HepG2 (cell line): ENCODE measurements around the gene NT5DC4. TPM values are rescaled to one million over a fixed set of nuclear protein-coding genes. Genes with fewer than 3 reads are reported as not detected.

Experiments
- ATAC-seq: fragments of 200-7000 bp; cut with Tn5 transposase; 3 replicates; pipeline ENCODE4 v1.9.1; 2020; ENCODE audit warnings: mild to moderate bottlenecking, moderate library complexity
- BruUV-seq: library from RNA; stranded (reverse); fragments of 400-500 nt; replicated peaks from 2 replicates; lab custom pipeline; 2021; lab: Mats Ljungman, UMichigan
- CTCF ChIA-PET: fragments of 300-600 bp; formaldehyde crosslinking; extraction: SDS; loops from one replicate; lab custom pipeline; 2021; ENCODE audit warnings: low total read pairs, inconsistent platforms, low intra/inter-chr PET ratio; lab: Yijun Ruan, JAX
- POLR2A ChIA-PET: fragments of 350-600 bp; sonication (Branson Sonifier 250); formaldehyde crosslinking; loops from one replicate; lab custom pipeline; 2020; ENCODE audit warnings: antibody characterized with exemption, inconsistent platforms; lab: Yijun Ruan, JAX
- DNase-seq: peaks from one replicate; pipeline ENCODE4 v3.0.0-alpha.2; 2015; ENCODE audit warnings: low spot score
- FAIRE-seq: peaks from 3 replicates; lab custom pipeline; 2011; peaks lifted over from hg19 to GRCh38; lab: Jason Lieb, UNC
- H2AFZ ChIP-seq: one replicate; pipeline ENCODE4 v1.6.1; 2011; ENCODE audit warnings: low read length, inconsistent platforms
- H3K27ac ChIP-seq: fragments of 300-600 bp; 3 replicates; pipeline ENCODE4 v1.8.0; 2011; ENCODE audit warnings: mixed run types, mild to moderate bottlenecking, mixed read lengths, low read length, inconsistent platforms; ENCODE audit not compliant: insufficient read depth; ENCODE audit errors: extremely low read length
- H3K27me3 ChIP-seq, 2 experiments: fragments of 200-600 bp in 1 of 2; 2 replicates in 1 of 2; 3 replicates in 1 of 2; pipeline versions ENCODE4 v1.6.0 to v1.8.0; 2011; ENCODE audit warnings: low read length in 2 of 2, mild to moderate bottlenecking in 2 of 2, moderate library complexity in 2 of 2, inconsistent platforms in 1 of 2; ENCODE audit not compliant: insufficient read depth in 2 of 2, control insufficient read depth in 1 of 2
- H3K36me3 ChIP-seq, 2 experiments: fragments of 200-600 bp in 1 of 2; replicated peaks in 1 of 2; 2 replicates in 1 of 2; 3 replicates in 1 of 2; pipeline versions ENCODE4 v1.5.1 to v1.8.0; 2011; ENCODE audit warnings: low read length in 2 of 2, inconsistent platforms in 1 of 2; ENCODE audit not compliant: insufficient read depth in 2 of 2, control insufficient read depth in 1 of 2
- H3K4me1 ChIP-seq: 2 replicates; pipeline ENCODE4 v1.5.1; 2012; ENCODE audit warnings: low read length, inconsistent platforms; ENCODE audit not compliant: insufficient read depth
- H3K4me2 ChIP-seq: 2 replicates; pipeline ENCODE4 v1.6.0; 2011; ENCODE audit warnings: low read depth, low read length, inconsistent platforms
- H3K4me3 ChIP-seq, 3 experiments: fragments of 200-600 bp in 1 of 3; sonication (generic), shearing (Covaris generic) in 1 of 3; replicated peaks in 1 of 3; 2 replicates each; pipeline ENCODE4 v1.5.1; 2011 to 2016; ENCODE audit warnings: low read length in 3 of 3, inconsistent platforms in 2 of 3, low read depth in 2 of 3, mild to moderate bottlenecking in 2 of 3, control low read depth in 1 of 3, mixed read lengths in 1 of 3; ENCODE audit not compliant: insufficient read depth in 1 of 3
- H3K79me2 ChIP-seq: one replicate; pipeline ENCODE4 v1.6.1; 2011; ENCODE audit warnings: low read length, inconsistent platforms; ENCODE audit not compliant: insufficient read depth
- H3K9ac ChIP-seq: 2 replicates; pipeline ENCODE4 v1.6.0; 2011; ENCODE audit warnings: mild to moderate bottlenecking, low read depth, low read length, inconsistent platforms; ENCODE audit not compliant: insufficient read depth
- H3K9me3 ChIP-seq: 2 replicates; pipeline ENCODE4 v1.5.1; 2012; ENCODE audit warnings: mild to moderate bottlenecking, low read length
- H4K20me1 ChIP-seq: 2 replicates; pipeline ENCODE4 v1.6.0; 2011; ENCODE audit warnings: inconsistent platforms, mild to moderate bottlenecking, low read length, moderate library complexity; ENCODE audit not compliant: insufficient read depth
- ASH2L ChIP-seq: fragments of 300-600, 200-600 bp; sonication (generic); IDR thresholded peaks from 2 replicates; pipeline ENCODE4 v1.7.0; 2017; ENCODE audit warnings: low read depth, mild to moderate bottlenecking, moderate library complexity, mixed read lengths, low read length; ENCODE audit not compliant: insufficient read length
- ATAD3A ChIP-seq: sonication (generic); formaldehyde crosslinking; IDR thresholded peaks from 2 replicates; pipeline ENCODE4 v1.4.0; 2020; ENCODE audit warnings: missing genetic modification reagents
- BCL6 ChIP-seq: IDR thresholded peaks from 2 replicates; pipeline ENCODE4 v1.6.1; 2016; ENCODE audit warnings: missing genetic modification reagents, missing compliant biosample characterization
- GATAD2A ChIP-seq: IDR thresholded peaks from 2 replicates; pipeline ENCODE4 v1.6.1; 2016
- HOXA5 ChIP-seq: sonication (generic); formaldehyde crosslinking; IDR thresholded peaks from 2 replicates; pipeline ENCODE4 v1.4.0; 2020; ENCODE audit warnings: missing genetic modification reagents
- MBD4 ChIP-seq: IDR thresholded peaks from 2 replicates; pipeline ENCODE4 v1.6.1; 2012; ENCODE audit warnings: low read length, inconsistent platforms, borderline replicate concordance
- NFYC ChIP-seq: IDR thresholded peaks from 2 replicates; pipeline ENCODE4 v1.6.1; 2016; ENCODE audit warnings: missing genetic modification reagents, missing compliant biosample characterization
- SRSF1 ChIP-seq: fragments of 200-400 bp; formaldehyde crosslinking; optimal IDR thresholded peaks from 2 replicates; pipeline ENCODE3; 2017; ENCODE audit warnings: mild to moderate bottlenecking, low read depth, low read length, moderate library complexity
- TBX2 ChIP-seq: sonication (generic); formaldehyde crosslinking; IDR thresholded peaks from 2 replicates; pipeline ENCODE4 v1.5.0; 2020; ENCODE audit warnings: missing genetic modification reagents, mild to moderate bottlenecking, borderline replicate concordance
- TRIM24 ChIP-seq: sonication (generic); formaldehyde crosslinking; IDR thresholded peaks from 2 replicates; pipeline ENCODE4 v1.8.0; 2022; ENCODE audit warnings: mild to moderate bottlenecking, missing genetic modification reagents
- ZBTB3 ChIP-seq: sonication (generic); formaldehyde crosslinking; IDR thresholded peaks from 2 replicates; pipeline ENCODE4 v1.4.0; 2020; ENCODE audit warnings: low read depth, mild to moderate bottlenecking, moderate library complexity, missing genetic modification reagents, borderline replicate concordance
- ZNF18 ChIP-seq: sonication (generic); formaldehyde crosslinking; IDR thresholded peaks from 2 replicates; pipeline ENCODE4 v1.8.0; 2022; ENCODE audit warnings: mild to moderate bottlenecking, missing genetic modification reagents; ENCODE audit not compliant: insufficient replicate concordance
- ZNF205 ChIP-seq: IDR thresholded peaks from 2 replicates; pipeline ENCODE4 v1.6.1; 2018; ENCODE audit warnings: missing biosample characterization, missing genetic modification reagents
- ZNF646 ChIP-seq: sonication (generic); formaldehyde crosslinking; IDR thresholded peaks from 2 replicates; pipeline ENCODE4 v1.9.0; 2021; ENCODE audit warnings: mild to moderate bottlenecking, missing genetic modification reagents
- ZNF691 ChIP-seq: sonication (generic); formaldehyde crosslinking; IDR thresholded peaks from 2 replicates; pipeline ENCODE4 v1.4.0; 2020; ENCODE audit warnings: missing genetic modification reagents, low read depth, mild to moderate bottlenecking, borderline replicate concordance
- ZNF850 ChIP-seq: sonication (generic); formaldehyde crosslinking; conservative IDR thresholded peaks from 2 replicates; pipeline ENCODE4 v1.9.0; 2021; ENCODE audit warnings: mild to moderate bottlenecking, missing genetic modification reagents
- WGBS: methylation state at CpG from one replicate; pipeline ENCODE4 v1.1.6; 2017; ENCODE audit warnings: low lambda C conversion rate; 5-methylcytosine and 5-hydroxymethylcytosine counted together
- in situ Hi-C: cut with HindIII; loops from 2 replicates; pipeline ENCODE4 v1.10.0; 2017; ENCODE audit warnings: low pct_unique_long_range_greater_than_20kb; ENCODE audit not compliant: extremely low pct_ligation_motif_present
- intact Hi-C: fragments of 100-400 bp; cut with micrococcal nuclease; formaldehyde crosslinking; loops from one replicate; pipeline ENCODE4 v1.10.0; 2022; ENCODE audit not compliant: unreplicated experiment
- polyA plus RNA-seq, 8 experiments: library from polyadenylated mRNA; depleted of rRNA in 3 of 8; stranded (reverse) in 7 of 8; unstranded in 1 of 8; fragments of >200 nt; fragmentation: Illumina TruSeq in 4 of 8; extraction: Trizol in 4 of 8; gene quantifications; 2 replicates each; pipeline versions ENCODE4 v1.2.1 to v1.2.3, GENCODE V29; 2011 to 2016; ENCODE audit warnings: low read depth in 4 of 8, missing spikeins in 1 of 8, mixed read lengths in 1 of 8; ENCODE audit not compliant: insufficient read depth in 1 of 8
- total RNA-seq, 5 experiments: library from RNA; depleted of rRNA; stranded (reverse); fragments of >200 nt; fragmentation: Illumina TruSeq; extraction: Trizol; gene quantifications; 2 replicates each; pipeline ENCODE4 v1.2.3, GENCODE V29; 2016; ENCODE audit warnings: low read depth in 1 of 5

NT5DC4 gene
- total and polyA plus RNA-seq, 2 of the 13 experiments (the other 11 are each of a cell fraction or from before 2014, with no cell fraction given) = 0.04 to 4.2 TPM

- H3K9ac ChIP-seq = no peak overlapping the region
- no peaks in the 10 kb centered on the region for H3K36me3 ChIP-seq
- WGBS = 25% methylated on average over 17 of the region's 17 CpGs
- DNase-seq (peak; percentile 75), FAIRE-seq (peak; percentile 30), ATAC-seq (peak; percentile 82)
- peak overlapping the region; percentile 54 for H3K4me2 ChIP-seq
- H2AFZ ChIP-seq = no peak overlapping the region
- peak overlapping the region in 1 of 3 experiments; percentile 38; a peak in 1 of 6 replicates for H3K4me3 ChIP-seq
- H3K9me3 ChIP-seq = no peaks in the 10 kb centered on the region
- in situ Hi-C loops = no loop called here
- intact Hi-C loops = no loop called here
- no peaks in the 10 kb centered on the region for H3K79me2 ChIP-seq
- ChIA-PET POLR2A (interaction anchor here (0.6 to 1.3 kb wide), 4 partner anchors 12 to 112 kb away, joined by 3 to 7 read pairs (median 4); no protein-coding TSS in a partner anchor), CTCF (no interaction called here)
- H3K27ac ChIP-seq = no peak overlapping the region
- H3K27me3 ChIP-seq = peaks cover 2 to 27% of the 10 kb centered on the region in 2 experiments; a peak in 4 of 5 replicates
- no TSS peak for BruUV-seq
- no peaks in the 10 kb centered on the region for H4K20me1 ChIP-seq
- H3K4me1 ChIP-seq = peaks cover 15% of the 10 kb centered on the region
- TF ChIP-seq HOXA5 (CRISPR knock-in tag) (no peak), SRSF1 (no peak), ASH2L (no peak), ZNF18 (no peak), ZNF646 (CRISPR knock-in tag) (no peak), TBX2 (CRISPR knock-in tag) (no peak), ZNF691 (CRISPR knock-in tag) (no peak), ZNF850 (no peak), BCL6 (CRISPR knock-in tag) (no peak), TRIM24 (CRISPR knock-in tag) (no peak), NFYC (CRISPR knock-in tag) (no peak), ZNF205 (CRISPR knock-in tag) (0 out of 2 replicates have a peak, but pooled peaks have one; percentile 22), GATAD2A (no peak), MBD4 (no peak), ZBTB3 (no peak), ATAD3A (CRISPR knock-in tag) (no peak)
Observed at GRCh38 chr2:112712903-112713584, 7.8 kb upstream of the NT5DC4 start.
